Nephron (organoid): Measurements from ENCODE around the gene WDR45B.

Experiments used
- H3K27ac Mint-ChIP-seq, 3 experiments: 2 replicates each; pipeline ENCODE4 v1.8.0; 2020; ENCODE audit warnings: mixed read lengths in 3 of 3, mild to moderate bottlenecking in 2 of 3, moderate library complexity in 1 of 3
- H3K27me3 Mint-ChIP-seq: 2 replicates; pipeline ENCODE4 v1.8.0; 2021; ENCODE audit warnings: low read depth, mild to moderate bottlenecking, moderate library complexity, mixed read lengths
- H3K36me3 Mint-ChIP-seq: 2 replicates; pipeline ENCODE4 v1.8.0; 2020; ENCODE audit warnings: low read depth, mixed read lengths
- H3K4me1 Mint-ChIP-seq: 2 replicates; pipeline ENCODE4 v1.8.0; 2020; ENCODE audit warnings: mixed read lengths
- H3K4me3 Mint-ChIP-seq, 3 experiments: 2 replicates each; pipeline ENCODE4 v1.8.0; 2020; ENCODE audit warnings: mild to moderate bottlenecking in 3 of 3, mixed read lengths in 3 of 3, moderate library complexity in 2 of 3
- H3K9me3 Mint-ChIP-seq: 2 replicates; pipeline ENCODE4 v1.8.0; 2020; ENCODE audit warnings: mixed read lengths
- TF ChIP-seq, protein P1 (sequence below), 3 experiments: fragments of 200-600 bp; sonication (generic); IDR thresholded peaks; one replicate each; pipeline ENCODE4 v1.5.0; 2021; ENCODE audit warnings: antibody characterized with exemption in 3 of 3; ENCODE audit not compliant: unreplicated experiment in 3 of 3

WDR45B gene

DNA sequence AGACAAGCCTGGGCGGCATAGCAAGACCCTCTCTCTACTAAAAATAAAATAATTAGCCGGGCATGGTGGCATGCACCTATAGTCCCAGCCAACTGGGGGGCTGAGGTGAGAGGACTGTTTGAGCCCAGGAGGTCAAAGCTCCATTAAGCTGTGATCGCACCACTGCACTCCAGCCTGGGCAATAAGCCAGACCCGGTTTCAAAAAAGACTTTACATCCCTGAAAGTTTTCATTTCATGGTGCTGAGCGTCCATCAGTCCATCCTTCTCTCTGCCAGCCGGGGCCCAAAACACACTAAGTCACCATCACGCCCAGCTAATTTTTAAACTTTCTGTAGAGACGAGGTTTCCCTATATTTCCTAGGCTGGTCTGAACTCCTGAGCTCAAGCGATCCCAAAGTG lies 39.6 kb upstream of the WDR45B start:
- Mint-ChIP-seq H3K27me3 (no peaks in the 10 kb centered on the region), H3K36me3 (peaks cover 4% of the 10 kb centered on the region), H3K27ac (peak overlapping the region in 1 of 3 experiments; percentile 56), H3K4me1 (peaks cover 8% of the 10 kb centered on the region), H3K4me3 (no peak overlapping the region), H3K9me3 (no peaks in the 10 kb centered on the region)
- TF ChIP-seq, protein P1, sequence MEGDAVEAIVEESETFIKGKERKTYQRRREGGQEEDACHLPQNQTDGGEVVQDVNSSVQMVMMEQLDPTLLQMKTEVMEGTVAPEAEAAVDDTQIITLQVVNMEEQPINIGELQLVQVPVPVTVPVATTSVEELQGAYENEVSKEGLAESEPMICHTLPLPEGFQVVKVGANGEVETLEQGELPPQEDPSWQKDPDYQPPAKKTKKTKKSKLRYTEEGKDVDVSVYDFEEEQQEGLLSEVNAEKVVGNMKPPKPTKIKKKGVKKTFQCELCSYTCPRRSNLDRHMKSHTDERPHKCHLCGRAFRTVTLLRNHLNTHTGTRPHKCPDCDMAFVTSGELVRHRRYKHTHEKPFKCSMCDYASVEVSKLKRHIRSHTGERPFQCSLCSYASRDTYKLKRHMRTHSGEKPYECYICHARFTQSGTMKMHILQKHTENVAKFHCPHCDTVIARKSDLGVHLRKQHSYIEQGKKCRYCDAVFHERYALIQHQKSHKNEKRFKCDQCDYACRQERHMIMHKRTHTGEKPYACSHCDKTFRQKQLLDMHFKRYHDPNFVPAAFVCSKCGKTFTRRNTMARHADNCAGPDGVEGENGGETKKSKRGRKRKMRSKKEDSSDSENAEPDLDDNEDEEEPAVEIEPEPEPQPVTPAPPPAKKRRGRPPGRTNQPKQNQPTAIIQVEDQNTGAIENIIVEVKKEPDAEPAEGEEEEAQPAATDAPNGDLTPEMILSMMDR (IDR thresholded peaks at IDR 0.05; ENCODE audit: unreplicated experiment in 3 of 3): no peak

DNA sequence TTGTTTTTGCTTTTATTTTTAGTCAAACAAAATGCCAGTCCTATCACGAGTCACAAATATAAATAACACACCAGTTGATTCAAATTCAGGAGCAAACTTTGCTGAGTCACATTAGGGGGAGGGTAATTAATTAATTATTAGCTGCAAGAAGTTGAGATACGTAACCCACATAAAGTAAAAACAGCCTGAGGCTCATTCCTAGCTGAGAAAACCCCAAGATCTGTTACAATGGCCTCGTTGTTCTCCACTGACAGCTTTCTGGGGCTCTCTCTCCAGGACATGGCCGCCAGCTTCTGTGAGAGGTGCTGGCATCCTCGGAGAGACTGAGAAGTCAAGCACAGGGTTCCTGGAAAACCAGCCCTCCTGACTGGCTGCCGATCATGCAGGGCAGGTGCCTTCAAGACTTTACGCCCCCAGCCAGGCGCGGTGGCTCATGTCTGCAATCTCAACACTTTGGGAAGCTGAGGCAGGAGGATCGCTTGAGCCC lies 39.2 kb upstream of the WDR45B start:
- TF ChIP-seq, protein P1 (IDR thresholded peaks at IDR 0.05; ENCODE audit: unreplicated experiment in 3 of 3): no peak
- H3K9me3 Mint-ChIP-seq: peaks cover under 1% of the 10 kb centered on the region
- H3K4me1 Mint-ChIP-seq: peaks cover 8% of the 10 kb centered on the region
- H3K4me3 Mint-ChIP-seq: no peak overlapping the region
- H3K27me3 Mint-ChIP-seq: no peaks in the 10 kb centered on the region
- peaks cover 4% of the 10 kb centered on the region for H3K36me3 Mint-ChIP-seq
- H3K27ac Mint-ChIP-seq: peak overlapping the region; percentile 4 to 56 (median 23)

DNA sequence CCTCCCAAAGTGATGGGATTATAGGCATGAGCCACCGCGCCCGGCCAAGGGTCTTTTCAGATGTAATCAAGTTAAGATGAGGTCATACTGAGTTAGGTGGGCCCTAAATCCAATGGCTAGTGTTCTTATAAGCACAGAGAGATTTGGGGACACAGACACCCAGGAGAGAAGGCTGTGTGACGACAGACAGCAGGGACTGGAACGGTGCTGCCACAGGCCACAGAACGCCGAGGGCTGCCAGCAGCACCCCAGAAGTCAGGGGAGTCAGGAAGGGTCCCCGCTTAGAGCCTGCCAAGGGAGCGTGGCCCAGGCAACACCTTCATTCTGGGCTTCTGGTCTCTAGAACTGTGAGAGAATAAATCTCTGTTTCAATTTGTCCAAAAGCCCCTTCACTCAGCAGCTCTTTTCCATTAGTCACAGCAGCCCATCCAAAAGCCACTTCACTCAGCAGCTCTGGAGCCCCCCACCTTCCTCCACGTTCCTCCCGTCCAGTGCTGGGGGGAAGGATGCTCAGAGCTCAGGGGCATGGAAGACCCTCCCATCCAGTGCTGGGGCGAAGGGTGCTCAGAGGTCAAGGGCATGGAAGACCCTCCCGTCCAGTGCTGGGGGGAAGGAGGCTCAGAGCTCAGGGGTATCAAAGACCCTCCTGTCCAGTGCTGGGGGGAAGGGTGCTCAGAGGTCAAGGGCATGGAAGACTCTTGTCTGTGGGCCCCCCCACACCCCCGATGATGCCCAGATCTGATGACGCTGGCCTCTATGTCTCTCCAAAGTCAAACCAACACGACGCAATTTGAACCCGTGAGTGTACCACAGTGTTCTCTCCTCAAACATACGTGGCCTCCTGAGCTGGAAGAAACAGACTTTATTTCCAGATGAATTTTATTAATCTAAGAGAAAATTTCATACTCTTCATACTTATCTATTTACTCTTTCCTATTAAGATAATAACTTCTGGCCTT lies 38.4 kb upstream of the WDR45B start:
- H3K27me3 Mint-ChIP-seq: no peaks in the 10 kb centered on the region
- no peak overlapping the region for H3K4me3 Mint-ChIP-seq
- peaks cover 11% of the 10 kb centered on the region for H3K36me3 Mint-ChIP-seq

DNA sequence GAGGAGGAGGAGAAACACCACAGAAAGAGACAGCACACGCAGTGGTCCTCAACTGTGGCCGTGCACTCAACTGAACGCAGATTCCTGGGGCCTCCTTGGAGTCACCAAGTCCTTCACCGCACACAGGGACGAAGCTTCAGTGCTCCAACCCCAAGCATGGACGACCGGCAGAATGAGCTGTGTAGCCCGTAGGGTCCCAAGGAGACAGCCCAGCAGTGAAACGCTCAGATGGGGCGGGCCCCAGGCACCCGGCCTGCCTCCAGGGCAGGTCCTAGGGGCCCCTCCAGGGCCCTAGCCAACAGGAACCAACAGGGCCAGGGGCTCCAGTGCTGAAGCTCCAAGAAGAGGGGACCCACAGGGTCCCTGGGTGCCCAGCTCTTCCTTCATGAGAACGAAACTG lies 37.0 kb upstream of the WDR45B start:
- TF ChIP-seq, protein P1 (IDR thresholded peaks at IDR 0.05; ENCODE audit: unreplicated experiment in 3 of 3): no peak
- H3K27me3 Mint-ChIP-seq: no peaks in the 10 kb centered on the region
- peaks cover 8% of the 10 kb centered on the region for H3K36me3 Mint-ChIP-seq

More for the DNA sequence above, 38.4 kb upstream of the WDR45B start:
- TF ChIP-seq, protein P1 (IDR thresholded peaks at IDR 0.05; ENCODE audit: unreplicated experiment in 3 of 3): no peak
- Mint-ChIP-seq H3K4me1 (peaks cover 8% of the 10 kb centered on the region), H3K27ac (peak overlapping the region; percentile 4 to 56 (median 23)), H3K9me3 (peaks cover 8% of the 10 kb centered on the region)

DNA sequence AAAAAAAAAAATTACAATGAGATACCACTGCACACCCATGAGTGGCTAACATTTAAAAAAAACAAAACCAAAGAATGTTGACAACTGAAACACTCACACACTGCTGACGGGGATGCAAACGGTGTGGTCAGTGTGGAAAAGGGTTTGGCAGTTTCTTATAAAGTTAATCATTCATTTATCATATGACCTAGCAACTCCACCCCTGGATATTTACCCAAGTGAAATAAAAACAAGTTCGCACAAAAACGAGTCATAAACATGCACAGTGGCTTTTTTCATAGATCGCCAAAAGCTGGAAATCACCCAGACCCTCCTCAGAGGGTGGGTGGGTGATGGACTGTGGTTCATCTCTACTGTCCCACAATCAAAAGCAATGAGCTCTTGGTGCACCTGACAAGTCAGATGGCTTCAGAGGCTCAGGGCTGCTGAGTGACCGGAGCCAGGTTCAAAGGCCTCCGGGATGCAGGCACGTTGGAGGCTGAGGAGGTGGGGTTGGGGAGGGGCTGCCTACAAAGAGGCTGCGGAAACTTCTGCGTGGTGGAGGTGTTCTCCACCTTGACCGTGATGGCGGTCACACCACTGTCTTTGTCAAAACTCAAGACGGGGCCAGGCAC lies 36.1 kb upstream of the WDR45B start:
- Mint-ChIP-seq H3K4me3 (no peak overlapping the region), H3K27me3 (no peaks in the 10 kb centered on the region), H3K27ac (peak overlapping the region in 1 of 3 experiments; percentile 52), H3K36me3 (peaks cover 8% of the 10 kb centered on the region), H3K4me1 (peaks cover 8% of the 10 kb centered on the region), H3K9me3 (peaks cover 8% of the 10 kb centered on the region)
- TF ChIP-seq, protein P1 (IDR thresholded peaks at IDR 0.05; ENCODE audit: unreplicated experiment in 3 of 3): no peak

More for the DNA sequence above, 37.0 kb upstream of the WDR45B start:
- Mint-ChIP-seq H3K4me3 (no peak overlapping the region), H3K4me1 (peaks cover 8% of the 10 kb centered on the region), H3K27ac (no peak overlapping the region), H3K9me3 (peaks cover 8% of the 10 kb centered on the region)
